ENCODE measurements around the gene BNC2. TPM values are rescaled to one million over a fixed set of nuclear protein-coding genes. Genes with fewer than 3 reads are reported as not detected.

The BNC2 gene
- total and polyA plus RNA-seq, 4 donors, result 0.96 to 23.2 (median 9.7) TPM

DNA sequence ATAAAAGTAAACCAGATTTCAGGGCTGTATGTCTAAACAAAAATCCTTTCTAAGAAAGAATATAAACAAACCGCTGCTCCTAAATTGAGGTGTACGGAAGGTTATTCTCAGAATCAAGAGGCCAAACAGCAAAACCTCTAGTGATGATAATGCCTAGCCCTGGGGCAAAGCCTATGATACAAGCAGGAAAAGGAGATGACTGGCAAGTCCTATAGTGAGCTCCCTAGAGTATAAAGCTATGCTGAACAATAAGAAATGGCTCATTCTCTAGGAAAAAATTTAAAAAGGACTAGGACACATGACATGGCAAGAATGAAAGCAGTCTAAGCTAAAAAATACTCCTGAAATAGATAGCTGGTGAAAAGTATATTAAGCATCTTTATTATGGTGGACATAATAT, 187.1 kb downstream of the BNC2 start:
- Histone ChIP-seq H3K27me3 (ENCODE audit: control insufficient read depth in 3 of 3, insufficient read depth in 3 of 3, low read length in 2 of 3) (no peaks in the 10 kb centered on the region), H3K9ac (ENCODE audit: insufficient read depth in 1 of 2, low read length in 2 of 2) (no peak overlapping the region), H3K4me3 (no peak overlapping the region), H3K9me3 (ENCODE audit: control insufficient read depth in 4 of 4, insufficient read depth in 3 of 4, low read length in 3 of 4) (peaks cover 0 to 2% (median 0%) of the 10 kb centered on the region in 4 donors), H3K36me3 (ENCODE audit: control insufficient read depth in 4 of 4, insufficient read depth in 4 of 4, low read length in 4 of 4) (no peaks in the 10 kb centered on the region), H3K4me1 (ENCODE audit: control insufficient read depth in 5 of 5, insufficient read depth in 5 of 5, low read length in 5 of 5) (peaks cover 0 to 21% (median 9%) of the 10 kb centered on the region in 5 donors), H3K27ac (ENCODE audit: low read depth in 1 of 2, low read length in 1 of 2) (no peak overlapping the region)
- DNase-seq (no peak), ATAC-seq (ENCODE audit: insufficient read depth, low FRiP score) (no peak)
- WGBS, 2 donors, result 74 to 86% methylated on average over 2 of the region's 2 CpGs
- TF ChIP-seq, protein P1, sequence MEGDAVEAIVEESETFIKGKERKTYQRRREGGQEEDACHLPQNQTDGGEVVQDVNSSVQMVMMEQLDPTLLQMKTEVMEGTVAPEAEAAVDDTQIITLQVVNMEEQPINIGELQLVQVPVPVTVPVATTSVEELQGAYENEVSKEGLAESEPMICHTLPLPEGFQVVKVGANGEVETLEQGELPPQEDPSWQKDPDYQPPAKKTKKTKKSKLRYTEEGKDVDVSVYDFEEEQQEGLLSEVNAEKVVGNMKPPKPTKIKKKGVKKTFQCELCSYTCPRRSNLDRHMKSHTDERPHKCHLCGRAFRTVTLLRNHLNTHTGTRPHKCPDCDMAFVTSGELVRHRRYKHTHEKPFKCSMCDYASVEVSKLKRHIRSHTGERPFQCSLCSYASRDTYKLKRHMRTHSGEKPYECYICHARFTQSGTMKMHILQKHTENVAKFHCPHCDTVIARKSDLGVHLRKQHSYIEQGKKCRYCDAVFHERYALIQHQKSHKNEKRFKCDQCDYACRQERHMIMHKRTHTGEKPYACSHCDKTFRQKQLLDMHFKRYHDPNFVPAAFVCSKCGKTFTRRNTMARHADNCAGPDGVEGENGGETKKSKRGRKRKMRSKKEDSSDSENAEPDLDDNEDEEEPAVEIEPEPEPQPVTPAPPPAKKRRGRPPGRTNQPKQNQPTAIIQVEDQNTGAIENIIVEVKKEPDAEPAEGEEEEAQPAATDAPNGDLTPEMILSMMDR (IDR thresholded peaks at IDR 0.05; ENCODE audit: control extremely low read depth, extremely low read depth), result no peak

DNA sequence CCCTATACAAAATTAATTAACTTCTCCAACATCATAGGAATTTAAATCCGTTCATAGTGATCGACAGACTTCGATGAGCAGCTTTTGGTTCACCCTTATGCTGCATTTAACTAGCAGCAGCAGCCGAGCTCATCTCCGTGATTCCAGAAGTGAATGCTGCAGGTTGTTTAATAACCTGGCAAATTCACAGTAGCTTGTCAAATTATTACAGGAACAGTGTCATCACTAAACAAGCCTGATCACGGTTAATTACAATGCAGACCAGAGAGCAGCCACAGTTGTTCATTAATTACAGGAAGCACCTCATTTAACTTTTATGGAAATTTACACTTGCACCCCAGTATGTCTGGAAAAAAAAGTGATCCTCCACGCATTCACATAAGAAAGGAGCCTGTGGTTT, 188.2 kb downstream of the BNC2 start:
- peaks cover 0 to 21% (median 9%) of the 10 kb centered on the region in 5 donors for H3K4me1 ChIP-seq (ENCODE audit: control insufficient read depth in 5 of 5, insufficient read depth in 5 of 5, low read length in 5 of 5)
- ATAC-seq (ENCODE audit: insufficient read depth, low FRiP score), result no peak

DNA sequence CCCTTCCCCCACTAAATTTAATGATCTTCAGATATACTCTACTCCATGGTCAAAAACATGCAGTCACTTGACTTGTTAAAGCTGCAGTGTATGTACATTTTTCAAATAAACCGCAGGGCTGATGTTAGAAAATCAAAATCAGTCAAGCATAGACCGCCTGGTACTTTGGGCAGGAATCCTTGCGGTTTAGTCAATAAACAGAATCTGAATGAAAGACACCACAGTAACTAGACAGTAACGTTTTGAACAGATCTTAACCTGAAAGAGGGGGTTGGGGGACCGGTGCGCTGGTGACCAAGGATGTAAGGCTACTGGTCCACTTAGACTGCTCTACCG, 188.8 kb downstream of the BNC2 start:
- DNase-seq (no peak), ATAC-seq (ENCODE audit: insufficient read depth, low FRiP score) (no peak)
- no peaks in the 10 kb centered on the region for H3K36me3 ChIP-seq (ENCODE audit: control insufficient read depth in 4 of 4, insufficient read depth in 4 of 4, low read length in 4 of 4)
- no peak overlapping the region for H3K27ac ChIP-seq (ENCODE audit: low read depth in 1 of 2, low read length in 1 of 2)
- H3K9ac ChIP-seq (ENCODE audit: insufficient read depth in 1 of 2, low read length in 2 of 2), result no peak overlapping the region
- peaks cover 0 to 21% (median 9%) of the 10 kb centered on the region in 5 donors for H3K4me1 ChIP-seq (ENCODE audit: control insufficient read depth in 5 of 5, insufficient read depth in 5 of 5, low read length in 5 of 5)
- TF ChIP-seq, protein P1 (IDR thresholded peaks at IDR 0.05; ENCODE audit: control extremely low read depth, extremely low read depth), result no peak
- H3K4me3 ChIP-seq, result no peak overlapping the region
- WGBS, 2 donors, result 83 to 86% methylated on average over 7 of the region's 7 CpGs
- no peaks in the 10 kb centered on the region for H3K27me3 ChIP-seq (ENCODE audit: control insufficient read depth in 3 of 3, insufficient read depth in 3 of 3, low read length in 2 of 3)
- peaks cover 0 to 2% (median 0%) of the 10 kb centered on the region in 4 donors for H3K9me3 ChIP-seq (ENCODE audit: control insufficient read depth in 4 of 4, insufficient read depth in 3 of 4, low read length in 3 of 4)

More for the DNA sequence above, 188.2 kb downstream of the BNC2 start:
- H3K9ac ChIP-seq (ENCODE audit: insufficient read depth in 1 of 2, low read length in 2 of 2), result no peak overlapping the region
- H3K36me3 ChIP-seq (ENCODE audit: control insufficient read depth in 4 of 4, insufficient read depth in 4 of 4, low read length in 4 of 4), result no peaks in the 10 kb centered on the region
- no peak overlapping the region for H3K4me3 ChIP-seq
- H3K9me3 ChIP-seq (ENCODE audit: control insufficient read depth in 4 of 4, insufficient read depth in 3 of 4, low read length in 3 of 4), result peaks cover 0 to 2% (median 0%) of the 10 kb centered on the region in 4 donors
- H3K27ac ChIP-seq (ENCODE audit: low read depth in 1 of 2, low read length in 1 of 2), result no peak overlapping the region
- WGBS, 2 donors, result 81 to 82% methylated on average over 7 of the region's 7 CpGs
- TF ChIP-seq, protein P1 (IDR thresholded peaks at IDR 0.05; ENCODE audit: control extremely low read depth, extremely low read depth), result no peak
- no peak for DNase-seq
- no peaks in the 10 kb centered on the region for H3K27me3 ChIP-seq (ENCODE audit: control insufficient read depth in 3 of 3, insufficient read depth in 3 of 3, low read length in 2 of 3)
